Liver (tissue), 9 donors: Measurements from ENCODE around the gene ALDH7A1. TPM values are rescaled to one million over a fixed set of nuclear protein-coding genes. Genes with fewer than 3 reads are reported as not detected.
A peak's percentile ranks its signal among the peaks of the same experiment; 100 is the strongest.

Source experiments
- DNase-seq: peaks from one replicate; pipeline ENCODE4 v3.0.0-alpha.2; 2017; ENCODE audit warnings: low spot score
- H3K27ac ChIP-seq, 2 donors: one replicate each; pipeline ENCODE4 v1.7.0; 2013; ENCODE audit warnings: inconsistent platforms in 2 of 2, low read length in 2 of 2, control low read depth in 1 of 2, low read depth in 1 of 2, mild to moderate bottlenecking in 1 of 2
- H3K27me3 ChIP-seq, 4 donors: one replicate each; pipeline versions ENCODE4 v1.6.1 to v1.7.0; 2013; ENCODE audit warnings: low read length in 3 of 4, inconsistent platforms in 1 of 4, mild to moderate bottlenecking in 1 of 4, moderate library complexity in 1 of 4; ENCODE audit not compliant: control insufficient read depth in 4 of 4, insufficient read depth in 4 of 4
- H3K36me3 ChIP-seq, 4 donors: one replicate each; pipeline versions ENCODE4 v1.6.1 to v1.7.0; 2013; ENCODE audit warnings: low read length in 3 of 4, mild to moderate bottlenecking in 3 of 4, low read depth in 1 of 4, moderate library complexity in 1 of 4; ENCODE audit not compliant: control insufficient read depth in 4 of 4, insufficient read depth in 3 of 4
- H3K4me1 ChIP-seq, 4 donors: one replicate each; pipeline versions ENCODE4 v1.6.1 to v1.7.0; 2013; ENCODE audit warnings: low read length in 3 of 4, mild to moderate bottlenecking in 3 of 4, moderate library complexity in 1 of 4; ENCODE audit not compliant: control insufficient read depth in 4 of 4, insufficient read depth in 4 of 4
- H3K4me3 ChIP-seq, 3 donors: one replicate each; pipeline versions ENCODE4 v1.6.1 to v1.7.0; 2013; ENCODE audit warnings: low read length in 3 of 3, control low read depth in 1 of 3, low read depth in 1 of 3, mild to moderate bottlenecking in 1 of 3
- H3K9ac ChIP-seq, 2 donors: one replicate each; pipeline ENCODE4 v1.7.0; 2013; ENCODE audit warnings: low read length in 2 of 2, mild to moderate bottlenecking in 2 of 2, moderate library complexity in 2 of 2, control low read depth in 1 of 2, low read depth in 1 of 2
- H3K9me3 ChIP-seq, 4 donors: one replicate each; pipeline versions ENCODE4 v1.6.1 to v1.7.0; 2013; ENCODE audit warnings: low read length in 3 of 4; ENCODE audit not compliant: control insufficient read depth in 4 of 4
- CTCF ChIP-seq: fragments of 150-350 bp; IDR thresholded peaks from 2 replicates; pipeline ENCODE4 v1.5.1; 2017; ENCODE audit warnings: improper control_type of control experiment, low read depth, low read length; ENCODE audit not compliant: missing input control
- EGR1 ChIP-seq, 2 donors: IDR thresholded peaks; 2 replicates each; pipeline ENCODE4 v1.6.1; 2016 to 2018; ENCODE audit warnings: antibody characterized with exemption in 2 of 2, low read depth in 2 of 2
- FOXA2 ChIP-seq: IDR thresholded peaks from 2 replicates; pipeline ENCODE4 v1.6.1; 2016; ENCODE audit warnings: antibody characterized with exemption
- GABPA ChIP-seq, 2 donors: IDR thresholded peaks in 1 of 2; conservative IDR thresholded peaks in 1 of 2; 2 replicates each; pipeline ENCODE4 v1.6.1; 2016; ENCODE audit warnings: antibody characterized with exemption in 2 of 2, mild to moderate bottlenecking in 1 of 2, moderate library complexity in 1 of 2
- HNF4A ChIP-seq, 2 donors: conservative IDR thresholded peaks; 2 replicates each; pipeline ENCODE4 v1.6.1; 2016; ENCODE audit warnings: antibody characterized with exemption in 2 of 2, mild to moderate bottlenecking in 2 of 2
- JUND ChIP-seq, 2 donors: IDR thresholded peaks; 2 replicates each; pipeline ENCODE4 v1.6.1; 2016; ENCODE audit warnings: antibody characterized with exemption in 2 of 2
- NR2F2 ChIP-seq: IDR thresholded peaks from 2 replicates; pipeline ENCODE4 v1.6.1; 2016; ENCODE audit warnings: antibody characterized with exemption
- RAD21 ChIP-seq, 2 donors: IDR thresholded peaks; 2 replicates each; pipeline ENCODE4 v1.6.1; 2016; ENCODE audit warnings: antibody characterized with exemption in 2 of 2, mild to moderate bottlenecking in 2 of 2
- RXRA ChIP-seq, 2 donors: IDR thresholded peaks; 2 replicates each; pipeline ENCODE4 v1.6.1; 2017 to 2018; ENCODE audit warnings: antibody characterized with exemption in 2 of 2, mild to moderate bottlenecking in 1 of 2
- SP1 ChIP-seq: IDR thresholded peaks from 2 replicates; pipeline ENCODE4 v1.6.1; 2018; ENCODE audit warnings: antibody characterized with exemption, mild to moderate bottlenecking
- TAF1 ChIP-seq: conservative IDR thresholded peaks from 2 replicates; pipeline ENCODE4 v1.6.1; 2016; ENCODE audit warnings: antibody characterized with exemption, mild to moderate bottlenecking
- YY1 ChIP-seq: IDR thresholded peaks from 2 replicates; pipeline ENCODE4 v1.6.1; 2016; ENCODE audit warnings: antibody characterized with exemption, mild to moderate bottlenecking
- WGBS: extraction: QIAGEN DNeasy Blood & Tissue Kit; methylation state at CpG from one replicate; pipeline ENCODE4 v1.1.7; 2013; 5-methylcytosine and 5-hydroxymethylcytosine counted together
- polyA plus RNA-seq, 2 donors: library from polyadenylated mRNA; stranded (reverse) in 1 of 2; unstranded in 1 of 2; fragments of 200-250 nt in 1 of 2; fragments of >200 nt in 1 of 2; fragmentation: Nextera tagmentation in 1 of 2; extraction: Ambion mirVana in 1 of 2; gene quantifications; one replicate each; pipeline versions ENCODE4 v1.2.1 to v1.2.3, GENCODE V29; 2013 to 2015
- total RNA-seq, 2 donors: library from RNA; depleted of rRNA; stranded (reverse); fragments of >200 nt; gene quantifications; one replicate each; pipeline ENCODE4 v1.2.3, GENCODE V29; 2014
- TF ChIP-seq, protein P1 (sequence below): IDR thresholded peaks from 2 replicates; pipeline ENCODE4 v1.6.1; 2016; ENCODE audit warnings: antibody characterized with exemption
- TF ChIP-seq, protein P2 (sequence below): IDR thresholded peaks from 2 replicates; pipeline ENCODE4 v1.6.1; 2016; ENCODE audit warnings: antibody characterized with exemption, mild to moderate bottlenecking
- TF ChIP-seq, protein P3 (sequence below): IDR thresholded peaks from 2 replicates; pipeline ENCODE4 v1.6.1; 2016; ENCODE audit warnings: antibody characterized with exemption
- TF ChIP-seq, protein P4 (sequence below): IDR thresholded peaks from 2 replicates; pipeline ENCODE4 v1.6.1; 2016; ENCODE audit warnings: antibody characterized with exemption
- donor health status: healthy.
- donor health status: healthy.
- donor health status: healthy.
- donor health status: healthy.
- donor health status: healthy.

Gene ALDH7A1
- total and polyA plus RNA-seq, 4 donors: 47.7 to 86.9 (median 58.4) TPM

DNA sequence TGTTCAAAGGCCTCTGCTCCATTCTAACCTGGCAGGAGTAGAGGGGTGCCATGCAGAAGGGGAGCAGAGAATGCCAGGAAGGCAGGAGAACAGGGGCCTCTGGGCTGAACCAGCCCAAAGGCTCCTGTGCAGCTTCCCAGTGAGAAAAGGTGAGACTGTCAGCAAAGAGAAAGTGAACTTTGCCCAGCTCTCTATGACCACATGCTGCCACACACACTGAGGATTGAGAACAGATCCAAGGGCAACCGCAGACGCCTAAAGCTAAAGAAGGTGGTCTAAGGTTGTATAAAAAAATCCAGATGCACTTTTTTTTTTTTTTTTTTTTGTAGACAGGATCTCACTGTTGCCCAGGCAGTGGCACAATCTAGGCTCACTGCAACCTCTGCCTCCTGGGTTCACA lies 51.4 kb downstream of the ALDH7A1 start (continued):
- TF ChIP-seq YY1 (peak; percentile 25), FOXA2 (no peak), EGR1 (IDR thresholded peaks at IDR 0.05; ENCODE audit: low read depth in 2 of 2) (no peak)

- WGBS: 82% methylated on average over 1 of the region's 1 CpG
- Histone ChIP-seq H3K9me3 (no peaks in the 10 kb centered on the region), H3K27me3 (no peaks in the 10 kb centered on the region), H3K4me1 (peaks cover 0 to 39% (median 26%) of the 10 kb centered on the region in 4 donors), H3K36me3 (peaks cover 0 to 11% (median 9%) of the 10 kb centered on the region in 4 donors), H3K27ac (peak overlapping the region; percentile 46 to 55), H3K9ac (no peak overlapping the region), H3K4me3 (no peak overlapping the region)
- no peak for DNase-seq
- no peak for TF ChIP-seq JUND (IDR thresholded peaks at IDR 0.05)
- TF ChIP-seq RAD21 (IDR thresholded peaks at IDR 0.05): no peak
- TF ChIP-seq FOXA2: no peak
- no peak for TF ChIP-seq CTCF
- TF ChIP-seq HNF4A (conservative IDR thresholded peaks at IDR 0.05): no peak
- no peak for TF ChIP-seq EGR1 (IDR thresholded peaks at IDR 0.05; ENCODE audit: low read depth in 2 of 2)
- TF ChIP-seq, protein P1, sequence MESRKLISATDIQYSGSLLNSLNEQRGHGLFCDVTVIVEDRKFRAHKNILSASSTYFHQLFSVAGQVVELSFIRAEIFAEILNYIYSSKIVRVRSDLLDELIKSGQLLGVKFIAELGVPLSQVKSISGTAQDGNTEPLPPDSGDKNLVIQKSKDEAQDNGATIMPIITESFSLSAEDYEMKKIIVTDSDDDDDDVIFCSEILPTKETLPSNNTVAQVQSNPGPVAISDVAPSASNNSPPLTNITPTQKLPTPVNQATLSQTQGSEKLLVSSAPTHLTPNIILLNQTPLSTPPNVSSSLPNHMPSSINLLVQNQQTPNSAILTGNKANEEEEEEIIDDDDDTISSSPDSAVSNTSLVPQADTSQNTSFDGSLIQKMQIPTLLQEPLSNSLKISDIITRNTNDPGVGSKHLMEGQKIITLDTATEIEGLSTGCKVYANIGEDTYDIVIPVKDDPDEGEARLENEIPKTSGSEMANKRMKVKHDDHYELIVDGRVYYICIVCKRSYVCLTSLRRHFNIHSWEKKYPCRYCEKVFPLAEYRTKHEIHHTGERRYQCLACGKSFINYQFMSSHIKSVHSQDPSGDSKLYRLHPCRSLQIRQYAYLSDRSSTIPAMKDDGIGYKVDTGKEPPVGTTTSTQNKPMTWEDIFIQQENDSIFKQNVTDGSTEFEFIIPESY: no peak
- no peak for TF ChIP-seq RXRA (IDR thresholded peaks at IDR 0.05)
- TF ChIP-seq, protein P2, sequence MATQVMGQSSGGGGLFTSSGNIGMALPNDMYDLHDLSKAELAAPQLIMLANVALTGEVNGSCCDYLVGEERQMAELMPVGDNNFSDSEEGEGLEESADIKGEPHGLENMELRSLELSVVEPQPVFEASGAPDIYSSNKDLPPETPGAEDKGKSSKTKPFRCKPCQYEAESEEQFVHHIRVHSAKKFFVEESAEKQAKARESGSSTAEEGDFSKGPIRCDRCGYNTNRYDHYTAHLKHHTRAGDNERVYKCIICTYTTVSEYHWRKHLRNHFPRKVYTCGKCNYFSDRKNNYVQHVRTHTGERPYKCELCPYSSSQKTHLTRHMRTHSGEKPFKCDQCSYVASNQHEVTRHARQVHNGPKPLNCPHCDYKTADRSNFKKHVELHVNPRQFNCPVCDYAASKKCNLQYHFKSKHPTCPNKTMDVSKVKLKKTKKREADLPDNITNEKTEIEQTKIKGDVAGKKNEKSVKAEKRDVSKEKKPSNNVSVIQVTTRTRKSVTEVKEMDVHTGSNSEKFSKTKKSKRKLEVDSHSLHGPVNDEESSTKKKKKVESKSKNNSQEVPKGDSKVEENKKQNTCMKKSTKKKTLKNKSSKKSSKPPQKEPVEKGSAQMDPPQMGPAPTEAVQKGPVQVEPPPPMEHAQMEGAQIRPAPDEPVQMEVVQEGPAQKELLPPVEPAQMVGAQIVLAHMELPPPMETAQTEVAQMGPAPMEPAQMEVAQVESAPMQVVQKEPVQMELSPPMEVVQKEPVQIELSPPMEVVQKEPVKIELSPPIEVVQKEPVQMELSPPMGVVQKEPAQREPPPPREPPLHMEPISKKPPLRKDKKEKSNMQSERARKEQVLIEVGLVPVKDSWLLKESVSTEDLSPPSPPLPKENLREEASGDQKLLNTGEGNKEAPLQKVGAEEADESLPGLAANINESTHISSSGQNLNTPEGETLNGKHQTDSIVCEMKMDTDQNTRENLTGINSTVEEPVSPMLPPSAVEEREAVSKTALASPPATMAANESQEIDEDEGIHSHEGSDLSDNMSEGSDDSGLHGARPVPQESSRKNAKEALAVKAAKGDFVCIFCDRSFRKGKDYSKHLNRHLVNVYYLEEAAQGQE: no peak
- TF ChIP-seq SP1: no peak
- TF ChIP-seq, protein P3, sequence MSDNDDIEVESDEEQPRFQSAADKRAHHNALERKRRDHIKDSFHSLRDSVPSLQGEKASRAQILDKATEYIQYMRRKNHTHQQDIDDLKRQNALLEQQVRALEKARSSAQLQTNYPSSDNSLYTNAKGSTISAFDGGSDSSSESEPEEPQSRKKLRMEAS: no peak
- no peak for TF ChIP-seq TAF1
- no peak for TF ChIP-seq NR2F2
- no peak for TF ChIP-seq YY1
- no peak for TF ChIP-seq GABPA (IDR thresholded peaks at IDR 0.05 in 1 of 2, conservative IDR thresholded peaks at IDR 0.05 in 1 of 2)
- TF ChIP-seq, protein P4, sequence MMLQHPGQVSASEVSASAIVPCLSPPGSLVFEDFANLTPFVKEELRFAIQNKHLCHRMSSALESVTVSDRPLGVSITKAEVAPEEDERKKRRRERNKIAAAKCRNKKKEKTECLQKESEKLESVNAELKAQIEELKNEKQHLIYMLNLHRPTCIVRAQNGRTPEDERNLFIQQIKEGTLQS: no peak
Measured at GRCh38 chr5:126543009-126543408, 52.0 kb downstream of the ALDH7A1 start.
